ENCODE measurements around the gene OSTN.

DNA sequence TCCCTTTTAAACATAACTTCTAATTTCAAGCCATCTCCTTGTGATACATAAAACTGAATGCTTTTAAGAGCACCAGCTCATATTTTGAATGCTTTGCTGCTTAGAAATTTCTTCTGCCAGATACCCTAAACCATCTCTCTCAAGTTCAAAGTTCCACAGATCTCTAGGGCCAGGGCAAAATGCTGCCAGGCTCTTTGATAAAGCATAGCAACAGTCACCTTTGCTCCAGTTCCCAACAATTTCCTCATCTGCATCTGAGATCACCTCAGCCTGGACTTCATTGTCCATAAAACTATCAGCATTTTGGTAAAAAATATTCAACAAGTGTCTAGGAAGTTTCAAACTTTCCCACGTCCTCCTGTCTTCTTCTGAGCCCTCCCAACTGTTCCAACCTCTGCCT, 17.5 kb downstream of the OSTN start:
- TF ChIP-seq, protein P1, sequence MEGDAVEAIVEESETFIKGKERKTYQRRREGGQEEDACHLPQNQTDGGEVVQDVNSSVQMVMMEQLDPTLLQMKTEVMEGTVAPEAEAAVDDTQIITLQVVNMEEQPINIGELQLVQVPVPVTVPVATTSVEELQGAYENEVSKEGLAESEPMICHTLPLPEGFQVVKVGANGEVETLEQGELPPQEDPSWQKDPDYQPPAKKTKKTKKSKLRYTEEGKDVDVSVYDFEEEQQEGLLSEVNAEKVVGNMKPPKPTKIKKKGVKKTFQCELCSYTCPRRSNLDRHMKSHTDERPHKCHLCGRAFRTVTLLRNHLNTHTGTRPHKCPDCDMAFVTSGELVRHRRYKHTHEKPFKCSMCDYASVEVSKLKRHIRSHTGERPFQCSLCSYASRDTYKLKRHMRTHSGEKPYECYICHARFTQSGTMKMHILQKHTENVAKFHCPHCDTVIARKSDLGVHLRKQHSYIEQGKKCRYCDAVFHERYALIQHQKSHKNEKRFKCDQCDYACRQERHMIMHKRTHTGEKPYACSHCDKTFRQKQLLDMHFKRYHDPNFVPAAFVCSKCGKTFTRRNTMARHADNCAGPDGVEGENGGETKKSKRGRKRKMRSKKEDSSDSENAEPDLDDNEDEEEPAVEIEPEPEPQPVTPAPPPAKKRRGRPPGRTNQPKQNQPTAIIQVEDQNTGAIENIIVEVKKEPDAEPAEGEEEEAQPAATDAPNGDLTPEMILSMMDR (conservative IDR thresholded peaks at IDR 0.05; ENCODE audit: low read depth in 2 of 2): no peak
- no peak for TF ChIP-seq POLR2AphosphoS5 (IDR thresholded peaks at IDR 0.05; ENCODE audit: low read depth)
- TF ChIP-seq EZH2phosphoT487 (IDR thresholded peaks at IDR 0.05; ENCODE audit: unreplicated experiment): no peak
- TF ChIP-seq, protein P2, sequence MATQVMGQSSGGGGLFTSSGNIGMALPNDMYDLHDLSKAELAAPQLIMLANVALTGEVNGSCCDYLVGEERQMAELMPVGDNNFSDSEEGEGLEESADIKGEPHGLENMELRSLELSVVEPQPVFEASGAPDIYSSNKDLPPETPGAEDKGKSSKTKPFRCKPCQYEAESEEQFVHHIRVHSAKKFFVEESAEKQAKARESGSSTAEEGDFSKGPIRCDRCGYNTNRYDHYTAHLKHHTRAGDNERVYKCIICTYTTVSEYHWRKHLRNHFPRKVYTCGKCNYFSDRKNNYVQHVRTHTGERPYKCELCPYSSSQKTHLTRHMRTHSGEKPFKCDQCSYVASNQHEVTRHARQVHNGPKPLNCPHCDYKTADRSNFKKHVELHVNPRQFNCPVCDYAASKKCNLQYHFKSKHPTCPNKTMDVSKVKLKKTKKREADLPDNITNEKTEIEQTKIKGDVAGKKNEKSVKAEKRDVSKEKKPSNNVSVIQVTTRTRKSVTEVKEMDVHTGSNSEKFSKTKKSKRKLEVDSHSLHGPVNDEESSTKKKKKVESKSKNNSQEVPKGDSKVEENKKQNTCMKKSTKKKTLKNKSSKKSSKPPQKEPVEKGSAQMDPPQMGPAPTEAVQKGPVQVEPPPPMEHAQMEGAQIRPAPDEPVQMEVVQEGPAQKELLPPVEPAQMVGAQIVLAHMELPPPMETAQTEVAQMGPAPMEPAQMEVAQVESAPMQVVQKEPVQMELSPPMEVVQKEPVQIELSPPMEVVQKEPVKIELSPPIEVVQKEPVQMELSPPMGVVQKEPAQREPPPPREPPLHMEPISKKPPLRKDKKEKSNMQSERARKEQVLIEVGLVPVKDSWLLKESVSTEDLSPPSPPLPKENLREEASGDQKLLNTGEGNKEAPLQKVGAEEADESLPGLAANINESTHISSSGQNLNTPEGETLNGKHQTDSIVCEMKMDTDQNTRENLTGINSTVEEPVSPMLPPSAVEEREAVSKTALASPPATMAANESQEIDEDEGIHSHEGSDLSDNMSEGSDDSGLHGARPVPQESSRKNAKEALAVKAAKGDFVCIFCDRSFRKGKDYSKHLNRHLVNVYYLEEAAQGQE (IDR thresholded peaks at IDR 0.05; ENCODE audit: unreplicated experiment): no peak
- TF ChIP-seq ZNF114 (CRISPR knock-in tag; IDR thresholded peaks at IDR 0.05): no peak
- TF ChIP-seq EZH2 (IDR thresholded peaks at IDR 0.05; ENCODE audit: low read depth, unreplicated experiment): no peak
- TF ChIP-seq NANOG (IDR thresholded peaks at IDR 0.05; ENCODE audit: borderline replicate concordance): no peak
- TF ChIP-seq STAT1 (IDR thresholded peaks at IDR 0.05; ENCODE audit: unreplicated experiment): no peak
- TF ChIP-seq JUNB (IDR thresholded peaks at IDR 0.05; ENCODE audit: unreplicated experiment): no peak
- no peak for TF ChIP-seq ZNF331 (CRISPR knock-in tag; IDR thresholded peaks at IDR 0.05; ENCODE audit: low read depth)
- TF ChIP-seq, protein P3, sequence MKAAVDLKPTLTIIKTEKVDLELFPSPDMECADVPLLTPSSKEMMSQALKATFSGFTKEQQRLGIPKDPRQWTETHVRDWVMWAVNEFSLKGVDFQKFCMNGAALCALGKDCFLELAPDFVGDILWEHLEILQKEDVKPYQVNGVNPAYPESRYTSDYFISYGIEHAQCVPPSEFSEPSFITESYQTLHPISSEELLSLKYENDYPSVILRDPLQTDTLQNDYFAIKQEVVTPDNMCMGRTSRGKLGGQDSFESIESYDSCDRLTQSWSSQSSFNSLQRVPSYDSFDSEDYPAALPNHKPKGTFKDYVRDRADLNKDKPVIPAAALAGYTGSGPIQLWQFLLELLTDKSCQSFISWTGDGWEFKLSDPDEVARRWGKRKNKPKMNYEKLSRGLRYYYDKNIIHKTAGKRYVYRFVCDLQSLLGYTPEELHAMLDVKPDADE (IDR thresholded peaks at IDR 0.05): no peak
- TF ChIP-seq CREB1 (CRISPR knock-in tag; IDR thresholded peaks at IDR 0.05; ENCODE audit: low read depth): no peak

All from GM23338 (cell line).